Adrenal gland (tissue), 12 donors: ENCODE measurements around the gene HES3. TPM values are rescaled to one million over a fixed set of nuclear protein-coding genes. Genes with fewer than 3 reads are reported as not detected.
A peak's percentile ranks its signal among the peaks of the same experiment; 100 is the strongest.

Experiments used
- DNase-seq, 7 donors: peaks; one replicate each; pipeline ENCODE4 v3.0.0-alpha.2; 2019 to 2020
- H3K27ac ChIP-seq, 5 donors: fragments of 200-600 bp; sonication (generic) in 4 of 5; 1 replicate in 3 of 5; 2 replicates in 2 of 5; pipeline versions ENCODE4 v1.5.1 to v1.8.0; 2016 to 2020; ENCODE audit warnings: mild to moderate bottlenecking in 1 of 5
- H3K27me3 ChIP-seq: fragments of 200-600 bp; 2 replicates; pipeline ENCODE4 v1.8.0; 2021
- H3K36me3 ChIP-seq, 2 donors: fragments of 200-600 bp; replicated peaks in 1 of 2; 1 replicate in 1 of 2; 2 replicates in 1 of 2; pipeline versions ENCODE4 v1.5.1 to v1.8.0; 2018 to 2022
- H3K4me1 ChIP-seq, 2 donors: fragments of 200-600 bp; replicated peaks in 1 of 2; 1 replicate in 1 of 2; 2 replicates in 1 of 2; pipeline versions ENCODE4 v1.5.1 to v1.8.0; 2018 to 2021
- H3K4me3 ChIP-seq, 4 donors: fragments of 200-600 bp; sonication (generic) in 3 of 4; one replicate each; pipeline ENCODE4 v1.5.1; 2016 to 2018
- H3K9me3 ChIP-seq, 3 donors: fragments of 200-600 bp; sonication (generic) in 1 of 3; replicated peaks in 1 of 3; 1 replicate in 2 of 3; 2 replicates in 1 of 3; pipeline versions ENCODE4 v1.5.1 to v1.8.0; 2016 to 2021
- POLR2A ChIP-seq, 2 donors: fragments of 450-650 bp; IDR thresholded peaks; one replicate each; pipeline ENCODE4 v1.6.1; 2017; ENCODE audit warnings: antibody characterized with exemption in 2 of 2, mild to moderate bottlenecking in 2 of 2, moderate library complexity in 1 of 2
- WGBS, 4 donors: extraction: QIAGEN DNeasy Blood & Tissue Kit in 2 of 4; methylation state at CpG; one replicate each; pipeline versions ENCODE4 v1.1.5 to v1.1.7; 2013 to 2017; 5-methylcytosine and 5-hydroxymethylcytosine counted together
- intact Hi-C, 2 donors: fragments of 100-400 bp; cut with DNase I; formaldehyde crosslinking; loops; one replicate each; pipeline versions ENCODE4 v1.14.1 to v1.15.0; 2022 to 2023
- polyA plus RNA-seq, 3 donors: library from polyadenylated mRNA; stranded (reverse); fragments of 200-250 nt in 2 of 3; fragments of 350-450 nt in 1 of 3; fragmentation: Illumina TruSeq in 1 of 3; extraction: RNeasy Lipid Tissue Mini Kit (QIAGEN cat#74804) in 1 of 3; gene quantifications; one replicate each; pipeline ENCODE4 v1.2.3, GENCODE V29; 2013 to 2014
- total RNA-seq, 9 donors: library from RNA; depleted of rRNA in 4 of 9; stranded (reverse); fragments of >200 nt in 4 of 9; fragments of 120-200 nt in 1 of 9; fragmentation: NEBNext Ultra II Directional in 1 of 9; extraction: Animal tissue kit (Norgen Biotek cat#: 25700) in 1 of 9; gene quantifications; one replicate each; pipeline versions ENCODE4 v1.1.0 to v1.2.4, GENCODE V29; 2013 to 2023
- TF ChIP-seq, protein P1 (sequence below), 6 experiments: fragments of 450-650 bp in 4 of 6; fragments of 200-600 bp in 2 of 6; sonication (generic) in 1 of 6; IDR thresholded peaks; 1 replicate in 5 of 6; 2 replicates in 1 of 6; pipeline versions ENCODE4 v1.5.1 to v1.8.0; 2016 to 2021; ENCODE audit warnings: antibody characterized with exemption in 6 of 6, mild to moderate bottlenecking in 2 of 6, moderate library complexity in 1 of 6
- donor health status: healthy with polysubstance abuse.
- donor health status: Bipolar disorder and iron deficiency.
- donor health status: DM: yes; HTN: yes; CAD: no.
- donor health status: DM: no; HTN: no; CAD: no.
- donor health status: DM: no; HTN: no; CAD: no.
- donor health status: DM: yes; HTN: yes; CAD: no.

Gene HES3
- total and polyA plus RNA-seq, 12 donors = not detected

DNA sequence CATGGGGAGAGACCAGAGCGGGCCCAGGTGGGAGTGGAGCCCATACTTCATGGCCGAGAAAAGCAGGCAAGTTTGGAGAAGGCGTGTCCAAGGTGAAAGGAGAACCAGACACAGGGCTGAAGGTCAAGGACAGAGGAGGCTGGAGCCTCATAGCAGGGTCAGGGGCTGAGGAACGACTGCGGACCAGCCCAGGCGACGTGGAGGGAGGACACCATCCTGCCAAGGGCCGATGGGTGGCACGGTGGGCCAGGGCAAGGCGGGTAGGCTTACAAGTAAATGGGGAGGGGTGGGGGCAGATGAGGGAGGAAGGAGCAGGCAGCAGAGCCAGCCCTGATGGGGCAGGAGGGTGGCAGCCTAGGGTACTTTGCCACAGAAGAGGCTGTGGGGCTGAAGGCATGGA, 35.1 kb downstream of the HES3 start:
- no peaks in the 10 kb centered on the region for H3K27me3 ChIP-seq
- DNase-seq = no peak
- H3K27ac ChIP-seq = no peak overlapping the region
- TF ChIP-seq, protein P1, sequence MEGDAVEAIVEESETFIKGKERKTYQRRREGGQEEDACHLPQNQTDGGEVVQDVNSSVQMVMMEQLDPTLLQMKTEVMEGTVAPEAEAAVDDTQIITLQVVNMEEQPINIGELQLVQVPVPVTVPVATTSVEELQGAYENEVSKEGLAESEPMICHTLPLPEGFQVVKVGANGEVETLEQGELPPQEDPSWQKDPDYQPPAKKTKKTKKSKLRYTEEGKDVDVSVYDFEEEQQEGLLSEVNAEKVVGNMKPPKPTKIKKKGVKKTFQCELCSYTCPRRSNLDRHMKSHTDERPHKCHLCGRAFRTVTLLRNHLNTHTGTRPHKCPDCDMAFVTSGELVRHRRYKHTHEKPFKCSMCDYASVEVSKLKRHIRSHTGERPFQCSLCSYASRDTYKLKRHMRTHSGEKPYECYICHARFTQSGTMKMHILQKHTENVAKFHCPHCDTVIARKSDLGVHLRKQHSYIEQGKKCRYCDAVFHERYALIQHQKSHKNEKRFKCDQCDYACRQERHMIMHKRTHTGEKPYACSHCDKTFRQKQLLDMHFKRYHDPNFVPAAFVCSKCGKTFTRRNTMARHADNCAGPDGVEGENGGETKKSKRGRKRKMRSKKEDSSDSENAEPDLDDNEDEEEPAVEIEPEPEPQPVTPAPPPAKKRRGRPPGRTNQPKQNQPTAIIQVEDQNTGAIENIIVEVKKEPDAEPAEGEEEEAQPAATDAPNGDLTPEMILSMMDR (IDR thresholded peaks at IDR 0.05) = no peak
- TF ChIP-seq POLR2A (IDR thresholded peaks at IDR 0.05) = no peak
- H3K4me1 ChIP-seq = peaks cover 0 to 11% of the 10 kb centered on the region in 2 donors
- H3K9me3 ChIP-seq = no peaks in the 10 kb centered on the region
- H3K36me3 ChIP-seq = no peaks in the 10 kb centered on the region
- H3K4me3 ChIP-seq = no peak overlapping the region
- intact Hi-C loops = no loop called here
- WGBS, 4 donors = 76 to 92% (median 90%) methylated on average over 10 of the region's 10 CpGs

DNA sequence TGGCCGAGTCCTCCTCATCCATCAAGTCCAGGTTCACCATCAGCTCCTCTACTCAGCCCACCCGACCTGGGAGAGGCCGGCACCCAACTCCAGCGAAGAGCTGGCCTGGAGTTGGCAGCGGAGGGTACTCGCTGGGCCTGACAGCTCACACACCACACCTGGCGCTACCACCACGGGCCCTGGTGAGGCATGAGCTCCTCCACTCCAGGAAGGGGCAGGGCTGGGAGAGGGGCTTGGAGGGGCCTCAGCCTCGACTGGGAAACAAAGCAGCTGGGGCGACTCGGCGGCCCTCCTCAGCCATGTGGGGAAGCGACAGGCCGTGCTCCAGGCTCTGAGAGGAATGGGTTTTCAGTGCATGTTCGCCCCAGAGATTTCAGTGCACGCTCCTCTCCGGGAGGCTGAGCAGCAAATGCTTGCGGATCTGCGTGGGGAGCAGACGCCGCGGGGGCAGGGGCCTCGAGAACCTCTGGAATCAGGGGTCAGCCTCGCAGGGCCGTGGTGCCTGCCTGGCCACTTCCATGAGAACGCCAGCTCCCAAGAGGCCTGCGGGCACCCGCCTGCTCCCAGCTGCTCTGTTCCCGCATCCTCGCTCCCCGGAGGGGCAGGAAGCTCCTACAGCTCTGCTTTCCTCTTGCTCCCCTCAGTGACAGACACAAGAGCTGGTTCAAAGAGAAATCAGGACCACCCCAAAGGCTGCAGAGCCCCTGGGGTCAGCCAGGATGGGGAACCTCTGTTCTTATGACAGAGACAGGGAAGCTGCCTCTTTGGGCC, 35.8 kb downstream of the HES3 start:
- Histone ChIP-seq H3K36me3 (no peaks in the 10 kb centered on the region), H3K4me1 (peaks cover 0 to 11% of the 10 kb centered on the region in 2 donors), H3K4me3 (no peak overlapping the region), H3K9me3 (no peaks in the 10 kb centered on the region), H3K27me3 (no peaks in the 10 kb centered on the region), H3K27ac (no peak overlapping the region)
- intact Hi-C loops = loop anchor here in 1 of 2 donors (5.0 kb wide), 1 partner anchor 32 kb away; no protein-coding TSS in a partner anchor
- no peak for DNase-seq
- no peak for TF ChIP-seq POLR2A (IDR thresholded peaks at IDR 0.05)
- TF ChIP-seq, protein P1 (IDR thresholded peaks at IDR 0.05) = no peak
- WGBS, 4 donors = 90 to 96% (median 96%) methylated on average over 30 to 31 of the region's 31 CpGs

DNA sequence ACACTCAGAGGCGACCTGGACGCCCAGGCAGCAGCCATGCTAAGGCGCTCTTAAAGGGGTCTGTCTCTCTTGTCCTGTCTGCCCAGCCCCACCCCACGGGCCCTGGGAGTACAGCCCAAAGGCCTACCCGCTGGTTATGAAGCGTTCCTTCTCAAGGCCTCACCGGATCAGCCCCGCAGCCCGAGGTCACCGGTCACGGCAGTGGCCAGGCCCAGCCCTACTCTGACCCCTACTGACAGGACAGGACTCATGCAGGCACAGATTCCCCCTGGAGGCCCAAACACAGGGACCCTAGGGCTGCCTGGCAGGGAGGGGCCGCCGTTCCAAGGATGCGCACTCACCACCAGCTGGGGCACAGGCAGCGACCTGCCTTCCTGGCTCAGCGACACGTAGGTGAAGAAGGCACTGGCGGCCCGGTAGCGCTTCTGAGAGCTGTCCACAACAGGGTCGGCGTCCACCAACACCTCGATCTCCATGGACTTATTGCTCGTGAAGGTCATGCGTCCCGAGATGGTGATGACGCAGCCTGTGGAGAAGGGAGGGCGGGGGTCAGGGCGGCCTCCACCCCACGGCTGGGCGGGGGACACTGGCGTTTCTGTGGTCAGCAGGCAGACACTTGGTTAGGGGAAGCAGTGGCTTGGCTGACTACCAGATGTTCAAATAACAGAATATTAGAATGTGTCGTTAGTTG, 36.9 kb downstream of the HES3 start:
- H3K36me3 ChIP-seq = no peaks in the 10 kb centered on the region
- TF ChIP-seq POLR2A (IDR thresholded peaks at IDR 0.05) = no peak
- TF ChIP-seq, protein P1 (IDR thresholded peaks at IDR 0.05) = peak; percentile 11 to 63 (median 49)
- H3K9me3 ChIP-seq = no peaks in the 10 kb centered on the region
- intact Hi-C loops = loop anchor here in 1 of 2 donors (5.0 kb wide), 1 partner anchor 34 kb away; no protein-coding TSS in a partner anchor
- no peak overlapping the region for H3K4me3 ChIP-seq
- DNase-seq = peak in 6 of 7 donors; percentile 59 to 77 (median 66)
- no peak overlapping the region for H3K27ac ChIP-seq
- WGBS, 4 donors = 64 to 85% (median 70%) methylated on average over 17 to 33 of the region's 33 CpGs
- peaks cover 0 to 10% of the 10 kb centered on the region in 2 donors for H3K4me1 ChIP-seq
- no peaks in the 10 kb centered on the region for H3K27me3 ChIP-seq
